ENCODE results near the gene CSPG5. TPM values are rescaled to one million over a fixed set of nuclear protein-coding genes. Genes with fewer than 3 reads are reported as not detected.

Gene CSPG5
- total RNA-seq, 2 donors from 2014 or later: 0.14 to 1.2 TPM

DNA sequence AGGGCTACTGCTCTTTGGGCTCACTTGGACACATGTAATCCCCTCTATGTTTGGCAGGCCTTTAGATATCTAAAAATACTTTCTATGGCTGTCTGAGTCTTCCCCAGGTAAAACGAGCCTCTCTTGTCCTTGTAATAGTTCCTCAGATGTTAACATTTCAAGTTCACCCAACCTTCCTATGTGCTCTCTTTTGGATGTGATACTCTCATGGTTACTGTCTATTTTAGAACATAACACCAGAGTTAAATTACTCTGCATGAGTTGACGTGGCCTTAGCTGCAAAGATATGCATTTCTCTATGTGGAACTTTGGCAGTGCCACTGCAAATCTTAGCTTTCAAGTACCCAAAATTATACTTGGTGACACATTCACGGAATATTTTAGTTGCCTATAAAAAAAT is 31.9 kb upstream of the CSPG5 start:
- DNase-seq (ENCODE audit: low spot score): no peak
- H3K27me3 ChIP-seq (replicated peaks; ENCODE audit: insufficient read depth): no peaks in the 10 kb centered on the region
- 86% methylated on average over 3 of the region's 3 CpGs for WGBS
- H3K36me3 ChIP-seq: no peaks in the 10 kb centered on the region
- H3K27ac ChIP-seq: no peak overlapping the region
- intact Hi-C loops (cut with DNase I): no loop called here
- H3K4me3 ChIP-seq: no peak overlapping the region
- no peaks in the 10 kb centered on the region for H3K9me3 ChIP-seq
- peaks cover 3% of the 10 kb centered on the region for H3K4me1 ChIP-seq (replicated peaks)
- TF ChIP-seq, protein P1, sequence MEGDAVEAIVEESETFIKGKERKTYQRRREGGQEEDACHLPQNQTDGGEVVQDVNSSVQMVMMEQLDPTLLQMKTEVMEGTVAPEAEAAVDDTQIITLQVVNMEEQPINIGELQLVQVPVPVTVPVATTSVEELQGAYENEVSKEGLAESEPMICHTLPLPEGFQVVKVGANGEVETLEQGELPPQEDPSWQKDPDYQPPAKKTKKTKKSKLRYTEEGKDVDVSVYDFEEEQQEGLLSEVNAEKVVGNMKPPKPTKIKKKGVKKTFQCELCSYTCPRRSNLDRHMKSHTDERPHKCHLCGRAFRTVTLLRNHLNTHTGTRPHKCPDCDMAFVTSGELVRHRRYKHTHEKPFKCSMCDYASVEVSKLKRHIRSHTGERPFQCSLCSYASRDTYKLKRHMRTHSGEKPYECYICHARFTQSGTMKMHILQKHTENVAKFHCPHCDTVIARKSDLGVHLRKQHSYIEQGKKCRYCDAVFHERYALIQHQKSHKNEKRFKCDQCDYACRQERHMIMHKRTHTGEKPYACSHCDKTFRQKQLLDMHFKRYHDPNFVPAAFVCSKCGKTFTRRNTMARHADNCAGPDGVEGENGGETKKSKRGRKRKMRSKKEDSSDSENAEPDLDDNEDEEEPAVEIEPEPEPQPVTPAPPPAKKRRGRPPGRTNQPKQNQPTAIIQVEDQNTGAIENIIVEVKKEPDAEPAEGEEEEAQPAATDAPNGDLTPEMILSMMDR (IDR thresholded peaks at IDR 0.05): no peak
- TF ChIP-seq POLR2AphosphoS5 (IDR thresholded peaks at IDR 0.05): no peak
- TF ChIP-seq POLR2A (IDR thresholded peaks at IDR 0.05): no peak

DNA sequence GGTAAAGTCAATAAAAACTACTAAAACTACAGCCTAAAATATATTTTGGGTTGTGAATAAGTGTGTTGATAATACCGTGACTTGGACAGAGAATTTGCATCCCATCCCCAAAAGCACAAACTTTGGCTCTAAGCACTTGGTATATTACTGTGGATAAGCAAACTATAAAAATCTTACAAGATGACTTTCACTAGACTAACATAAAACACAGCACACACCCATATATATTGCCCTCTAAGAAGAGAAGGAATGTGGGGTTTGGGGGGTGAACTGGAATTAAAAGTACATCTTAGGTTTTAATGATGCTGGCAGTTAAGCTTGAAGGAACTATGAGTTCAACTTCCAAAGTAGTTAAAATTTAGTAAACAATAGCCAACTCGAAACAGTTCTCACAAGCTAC is 28.7 kb upstream of the CSPG5 start:
- H3K27me3 ChIP-seq (replicated peaks; ENCODE audit: insufficient read depth): no peaks in the 10 kb centered on the region
- no peaks in the 10 kb centered on the region for H3K36me3 ChIP-seq
- no peaks in the 10 kb centered on the region for H3K4me1 ChIP-seq (replicated peaks)
- TF ChIP-seq POLR2A (IDR thresholded peaks at IDR 0.05) (no peak), POLR2AphosphoS5 (IDR thresholded peaks at IDR 0.05) (peak; percentile 22)
- TF ChIP-seq, protein P1 (IDR thresholded peaks at IDR 0.05): no peak
- H3K4me3 ChIP-seq: no peak overlapping the region
- H3K9me3 ChIP-seq: no peaks in the 10 kb centered on the region
- WGBS: 31% methylated on average over 2 of the region's 2 CpGs
- DNase-seq (ENCODE audit: low spot score): no peak
- no peak overlapping the region for H3K27ac ChIP-seq
- intact Hi-C loops (cut with DNase I): no loop called here

DNA sequence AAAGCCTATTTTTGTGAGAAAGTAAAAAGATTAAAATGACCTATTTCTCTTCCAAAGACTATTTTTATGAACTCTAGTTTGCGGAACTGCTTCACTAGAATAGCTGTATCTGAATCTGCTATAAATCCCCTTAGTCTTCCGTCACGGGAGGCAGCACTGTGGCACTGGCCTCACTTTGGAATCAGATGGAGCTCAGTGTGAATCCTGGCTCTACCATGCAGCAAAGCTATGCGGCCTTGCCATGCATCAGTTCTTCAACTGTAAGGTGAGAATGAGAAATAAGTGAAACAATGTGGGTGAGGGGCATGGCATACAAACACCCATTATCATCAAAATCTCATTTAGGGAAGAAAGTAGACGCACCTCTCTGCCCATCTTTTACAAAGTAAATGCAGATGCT is 27.5 kb upstream of the CSPG5 start:
- DNase-seq (ENCODE audit: low spot score): no peak
- Histone ChIP-seq H3K9me3 (no peaks in the 10 kb centered on the region), H3K4me3 (no peak overlapping the region), H3K4me1 (replicated peaks) (no peaks in the 10 kb centered on the region), H3K27me3 (replicated peaks; ENCODE audit: insufficient read depth) (no peaks in the 10 kb centered on the region), H3K36me3 (no peaks in the 10 kb centered on the region), H3K27ac (no peak overlapping the region)
- intact Hi-C loops (cut with DNase I): no loop called here
- TF ChIP-seq POLR2A (IDR thresholded peaks at IDR 0.05) (no peak), POLR2AphosphoS5 (IDR thresholded peaks at IDR 0.05) (no peak)
- TF ChIP-seq, protein P1 (IDR thresholded peaks at IDR 0.05): no peak
- WGBS: 93% methylated on average over 5 of the region's 5 CpGs

DNA sequence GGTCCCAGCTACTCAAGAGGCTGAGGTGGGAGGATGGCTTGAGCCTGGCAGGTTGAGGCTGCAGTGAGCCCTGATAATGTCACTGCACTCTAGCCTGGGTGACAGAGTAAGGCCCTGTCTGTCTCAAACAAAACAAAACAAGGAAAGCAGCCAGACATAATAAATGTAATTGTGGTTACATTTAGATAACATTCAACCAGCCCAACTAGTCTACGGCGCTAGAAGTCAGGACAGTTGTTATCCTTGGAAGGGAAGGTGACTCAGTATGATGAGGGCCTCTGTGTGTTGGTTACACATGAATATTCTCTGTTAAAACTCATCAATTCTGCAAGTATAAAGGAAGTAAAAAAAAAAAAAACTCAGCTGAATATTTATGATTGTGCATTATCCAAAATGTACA is 27.0 kb upstream of the CSPG5 start:
- Histone ChIP-seq H3K27me3 (replicated peaks; ENCODE audit: insufficient read depth) (no peaks in the 10 kb centered on the region), H3K9me3 (no peaks in the 10 kb centered on the region), H3K4me3 (no peak overlapping the region), H3K4me1 (replicated peaks) (no peaks in the 10 kb centered on the region), H3K36me3 (no peaks in the 10 kb centered on the region), H3K27ac (no peak overlapping the region)
- no peak for DNase-seq (ENCODE audit: low spot score)
- TF ChIP-seq POLR2AphosphoS5 (IDR thresholded peaks at IDR 0.05) (no peak), POLR2A (IDR thresholded peaks at IDR 0.05) (no peak)
- TF ChIP-seq, protein P1 (IDR thresholded peaks at IDR 0.05): no peak
- WGBS: 24% methylated on average over 2 of the region's 2 CpGs
- intact Hi-C loops (cut with DNase I): no loop called here

DNA sequence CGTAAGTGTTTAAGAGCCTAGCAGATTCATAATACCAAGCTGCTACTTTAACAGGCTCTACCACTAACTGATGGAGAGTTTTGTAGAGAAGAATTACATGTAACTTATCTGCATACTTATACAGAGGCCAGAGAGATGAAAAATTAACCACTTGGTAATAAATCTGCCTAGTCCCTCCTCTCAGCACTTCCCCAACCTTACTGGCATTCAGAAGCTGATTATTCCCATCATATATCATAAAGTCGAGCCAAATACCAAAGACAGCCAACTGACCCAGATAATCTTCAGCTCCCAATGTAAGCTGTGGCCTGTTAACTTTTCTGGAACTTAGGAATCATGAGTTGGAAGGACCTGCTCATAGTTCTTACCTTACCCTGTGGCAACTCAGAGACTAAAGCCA is 25.5 kb upstream of the CSPG5 start:
- H3K9me3 ChIP-seq: no peaks in the 10 kb centered on the region
- H3K36me3 ChIP-seq: no peaks in the 10 kb centered on the region
- H3K27ac ChIP-seq: no peak overlapping the region
- H3K4me1 ChIP-seq (replicated peaks): no peaks in the 10 kb centered on the region
- H3K27me3 ChIP-seq (replicated peaks; ENCODE audit: insufficient read depth): no peaks in the 10 kb centered on the region
- no peak for DNase-seq (ENCODE audit: low spot score)
- WGBS: 76% methylated on average over 2 of the region's 2 CpGs
- intact Hi-C loops (cut with DNase I): no loop called here
- H3K4me3 ChIP-seq: no peak overlapping the region
- TF ChIP-seq, protein P1 (IDR thresholded peaks at IDR 0.05): no peak
- no peak for TF ChIP-seq POLR2AphosphoS5 (IDR thresholded peaks at IDR 0.05)

All from prostate gland (tissue), 2 donors.